ENCODE results near the gene STXBP6. TPM values are rescaled to one million over a fixed set of nuclear protein-coding genes. Genes with fewer than 3 reads are reported as not detected.

Gene STXBP6
- total and polyA plus RNA-seq, 4 donors = 0.05 to 10.5 (median 2.3) TPM

- Histone ChIP-seq H3K4me3 (ENCODE audit: low read length in 2 of 2) (no peak overlapping the region), H3K27ac (ENCODE audit: low read depth in 1 of 2, low read length in 2 of 2) (no peak overlapping the region), H3K9me3 (ENCODE audit: control insufficient read depth, low read length) (no peaks in the 10 kb centered on the region), H3K36me3 (ENCODE audit: control insufficient read depth in 1 of 2, insufficient read depth in 2 of 2, low read length in 1 of 2) (no peaks in the 10 kb centered on the region), H3K4me1 (ENCODE audit: control insufficient read depth in 1 of 2, insufficient read depth in 2 of 2, low read length in 2 of 2) (peaks cover 2 to 4% of the 10 kb centered on the region in 2 donors), H3K27me3 (ENCODE audit: control insufficient read depth in 1 of 2, insufficient read depth in 2 of 2, low read length in 1 of 2) (peaks cover 0 to 3% of the 10 kb centered on the region in 2 donors)
- intact Hi-C loops (cut with DNase I) = no loop called here
- 49 to 52% methylated on average over 2 of the region's 2 CpGs for WGBS, 2 donors
- DNase-seq (no peak), ATAC-seq (ENCODE audit: low FRiP score) (no peak)
Measured at GRCh38 chr14:24975393-24975792, 74.6 kb downstream of the STXBP6 start.

GRCh38 chr14:24974591-24975374 is 75.2 kb downstream of the STXBP6 start:
- peaks cover 2 to 4% of the 10 kb centered on the region in 2 donors for H3K4me1 ChIP-seq (ENCODE audit: control insufficient read depth in 1 of 2, insufficient read depth in 2 of 2, low read length in 2 of 2)
- no peaks in the 10 kb centered on the region for H3K36me3 ChIP-seq (ENCODE audit: control insufficient read depth in 1 of 2, insufficient read depth in 2 of 2, low read length in 1 of 2)
- intact Hi-C loops (cut with DNase I) = no loop called here
- no peak for ATAC-seq (ENCODE audit: low FRiP score)
- no peak overlapping the region for H3K4me3 ChIP-seq (ENCODE audit: low read length in 2 of 2)
- no peaks in the 10 kb centered on the region for H3K9me3 ChIP-seq (ENCODE audit: control insufficient read depth, low read length)
- H3K27me3 ChIP-seq (ENCODE audit: control insufficient read depth in 1 of 2, insufficient read depth in 2 of 2, low read length in 1 of 2) = peaks cover 0 to 3% of the 10 kb centered on the region in 2 donors
- WGBS, 2 donors = 5 to 14% methylated on average over 2 of the region's 2 CpGs
- no peak for DNase-seq
- H3K27ac ChIP-seq (ENCODE audit: low read depth in 1 of 2, low read length in 2 of 2) = no peak overlapping the region

GRCh38 chr14:24972844-24973243 is 77.1 kb downstream of the STXBP6 start:
- intact Hi-C loops (cut with DNase I) = no loop called here
- ATAC-seq (ENCODE audit: low FRiP score) (no peak), DNase-seq (no peak)
- 94 to 96% methylated on average over 3 of the region's 3 CpGs for WGBS, 2 donors
- Histone ChIP-seq H3K27ac (ENCODE audit: low read depth in 1 of 2, low read length in 2 of 2) (no peak overlapping the region), H3K27me3 (ENCODE audit: control insufficient read depth in 1 of 2, insufficient read depth in 2 of 2, low read length in 1 of 2) (peaks cover 0 to 3% of the 10 kb centered on the region in 2 donors), H3K36me3 (ENCODE audit: control insufficient read depth in 1 of 2, insufficient read depth in 2 of 2, low read length in 1 of 2) (no peaks in the 10 kb centered on the region), H3K4me3 (ENCODE audit: low read length in 2 of 2) (no peak overlapping the region), H3K4me1 (ENCODE audit: control insufficient read depth in 1 of 2, insufficient read depth in 2 of 2, low read length in 2 of 2) (peaks cover 2 to 4% of the 10 kb centered on the region in 2 donors), H3K9me3 (ENCODE audit: control insufficient read depth, low read length) (no peaks in the 10 kb centered on the region)

- DNase-seq = no peak
- peaks cover 2 to 8% of the 10 kb centered on the region in 2 donors for H3K4me1 ChIP-seq (ENCODE audit: control insufficient read depth in 1 of 2, insufficient read depth in 2 of 2, low read length in 2 of 2)
- H3K27ac ChIP-seq (ENCODE audit: low read depth in 1 of 2, low read length in 2 of 2) = no peak overlapping the region
- no peaks in the 10 kb centered on the region for H3K9me3 ChIP-seq (ENCODE audit: control insufficient read depth, low read length)
- intact Hi-C loops (cut with DNase I) = no loop called here
- ATAC-seq (ENCODE audit: low FRiP score) = no peak
- no peak overlapping the region for H3K4me3 ChIP-seq (ENCODE audit: low read length in 2 of 2)
- H3K27me3 ChIP-seq (ENCODE audit: control insufficient read depth in 1 of 2, insufficient read depth in 2 of 2, low read length in 1 of 2) = peaks cover 0 to 3% of the 10 kb centered on the region in 2 donors
- H3K36me3 ChIP-seq (ENCODE audit: control insufficient read depth in 1 of 2, insufficient read depth in 2 of 2, low read length in 1 of 2) = no peaks in the 10 kb centered on the region
Measured at GRCh38 chr14:24971255-24971654, 78.7 kb downstream of the STXBP6 start.

- no peak overlapping the region for H3K4me3 ChIP-seq (ENCODE audit: low read length in 2 of 2)
- no peaks in the 10 kb centered on the region for H3K27me3 ChIP-seq (ENCODE audit: control insufficient read depth in 1 of 2, insufficient read depth in 2 of 2, low read length in 1 of 2)
- H3K9me3 ChIP-seq (ENCODE audit: control insufficient read depth, low read length) = no peaks in the 10 kb centered on the region
- H3K36me3 ChIP-seq (ENCODE audit: control insufficient read depth in 1 of 2, insufficient read depth in 2 of 2, low read length in 1 of 2) = no peaks in the 10 kb centered on the region
- ATAC-seq (ENCODE audit: low FRiP score) (no peak), DNase-seq (no peak)
- no peak overlapping the region for H3K27ac ChIP-seq (ENCODE audit: low read depth in 1 of 2, low read length in 2 of 2)
- intact Hi-C loops (cut with DNase I) = no loop called here
- H3K4me1 ChIP-seq (ENCODE audit: control insufficient read depth in 1 of 2, insufficient read depth in 2 of 2, low read length in 2 of 2) = peaks cover 0 to 4% of the 10 kb centered on the region in 2 donors
- 23 to 25% methylated on average over 1 of the region's 1 CpG for WGBS, 2 donors
Measured at GRCh38 chr14:24966579-24966964, 83.4 kb downstream of the STXBP6 start.

- Histone ChIP-seq H3K4me1 (ENCODE audit: control insufficient read depth in 1 of 2, insufficient read depth in 2 of 2, low read length in 2 of 2) (peaks cover 0 to 4% of the 10 kb centered on the region in 2 donors), H3K4me3 (ENCODE audit: low read length in 2 of 2) (no peak overlapping the region)
- no peak for DNase-seq
Measured at GRCh38 chr14:24965934-24966578, 83.9 kb downstream of the STXBP6 start.

GRCh38 chr14:24965578-24965933 is 84.4 kb downstream of the STXBP6 start:
- Histone ChIP-seq H3K9me3 (ENCODE audit: control insufficient read depth, low read length) (no peaks in the 10 kb centered on the region), H3K36me3 (ENCODE audit: control insufficient read depth in 1 of 2, insufficient read depth in 2 of 2, low read length in 1 of 2) (no peaks in the 10 kb centered on the region), H3K4me1 (ENCODE audit: control insufficient read depth in 1 of 2, insufficient read depth in 2 of 2, low read length in 2 of 2) (peaks cover 0 to 4% of the 10 kb centered on the region in 2 donors), H3K4me3 (ENCODE audit: low read length in 2 of 2) (no peak overlapping the region), H3K27ac (ENCODE audit: low read depth in 1 of 2, low read length in 2 of 2) (peak overlapping the region in 1 of 2 donors; percentile 52), H3K27me3 (ENCODE audit: control insufficient read depth in 1 of 2, insufficient read depth in 2 of 2, low read length in 1 of 2) (no peaks in the 10 kb centered on the region)
- ATAC-seq (ENCODE audit: low FRiP score) = no peak
- DNase-seq = no peak
- intact Hi-C loops (cut with DNase I) = no loop called here
- WGBS, 2 donors = 89 to 95% methylated on average over 1 of the region's 1 CpG

More at GRCh38 chr14:24965934-24966578, 83.9 kb downstream of the STXBP6 start:
- 4% methylated on average over 3 of the region's 3 CpGs for WGBS, 2 donors
- peak overlapping the region in 1 of 2 donors; percentile 52 for H3K27ac ChIP-seq (ENCODE audit: low read depth in 1 of 2, low read length in 2 of 2)
- peak; percentile 71 for ATAC-seq (ENCODE audit: low FRiP score)
- H3K27me3 ChIP-seq (ENCODE audit: control insufficient read depth in 1 of 2, insufficient read depth in 2 of 2, low read length in 1 of 2) = no peaks in the 10 kb centered on the region
- no peaks in the 10 kb centered on the region for H3K9me3 ChIP-seq (ENCODE audit: control insufficient read depth, low read length)
- intact Hi-C loops (cut with DNase I) = no loop called here
- H3K36me3 ChIP-seq (ENCODE audit: control insufficient read depth in 1 of 2, insufficient read depth in 2 of 2, low read length in 1 of 2) = no peaks in the 10 kb centered on the region

- 57 to 60% methylated on average over 2 of the region's 2 CpGs for WGBS, 2 donors
- Histone ChIP-seq H3K27me3 (ENCODE audit: control insufficient read depth in 1 of 2, insufficient read depth in 2 of 2, low read length in 1 of 2) (no peaks in the 10 kb centered on the region), H3K4me3 (ENCODE audit: low read length in 2 of 2) (no peak overlapping the region), H3K4me1 (ENCODE audit: control insufficient read depth in 1 of 2, insufficient read depth in 2 of 2, low read length in 2 of 2) (peaks cover 0 to 4% of the 10 kb centered on the region in 2 donors), H3K27ac (ENCODE audit: low read depth in 1 of 2, low read length in 2 of 2) (no peak overlapping the region), H3K36me3 (ENCODE audit: control insufficient read depth in 1 of 2, insufficient read depth in 2 of 2, low read length in 1 of 2) (no peaks in the 10 kb centered on the region), H3K9me3 (ENCODE audit: control insufficient read depth, low read length) (no peaks in the 10 kb centered on the region)
- DNase-seq (no peak), ATAC-seq (ENCODE audit: low FRiP score) (no peak)
- intact Hi-C loops (cut with DNase I) = no loop called here
Measured at GRCh38 chr14:24964591-24964990, 85.4 kb downstream of the STXBP6 start.

GRCh38 chr14:24964048-24964447 is 85.9 kb downstream of the STXBP6 start:
- H3K27me3 ChIP-seq (ENCODE audit: control insufficient read depth in 1 of 2, insufficient read depth in 2 of 2, low read length in 1 of 2) = no peaks in the 10 kb centered on the region
- no peaks in the 10 kb centered on the region for H3K9me3 ChIP-seq (ENCODE audit: control insufficient read depth, low read length)
- peaks cover 0 to 4% of the 10 kb centered on the region in 2 donors for H3K4me1 ChIP-seq (ENCODE audit: control insufficient read depth in 1 of 2, insufficient read depth in 2 of 2, low read length in 2 of 2)
- H3K27ac ChIP-seq (ENCODE audit: low read depth in 1 of 2, low read length in 2 of 2) = no peak overlapping the region
- 96 to 97% methylated on average over 2 of the region's 2 CpGs for WGBS, 2 donors
- no peak for ATAC-seq (ENCODE audit: low FRiP score)
- no peaks in the 10 kb centered on the region for H3K36me3 ChIP-seq (ENCODE audit: control insufficient read depth in 1 of 2, insufficient read depth in 2 of 2, low read length in 1 of 2)
- H3K4me3 ChIP-seq (ENCODE audit: low read length in 2 of 2) = no peak overlapping the region
- DNase-seq = no peak
- intact Hi-C loops (cut with DNase I) = no loop called here
